Activated B cell treated with CpG ODN at 0.5 μM for 24 hours (primary cell): Measurements from ENCODE around the gene ZNF598. TPM values are rescaled to one million over a fixed set of nuclear protein-coding genes. Genes with fewer than 3 reads are reported as not detected.
"Not testable (repeated sequence)": the region's sequence is repeated elsewhere in the genome, so short reads cannot be mapped to it uniquely, and the experiment has no call there.

Experiments
- ATAC-seq: fragments of 200-7000 bp; cut with Tn5 transposase; one replicate; pipeline ENCODE4 v1.10.0; 2021; ENCODE audit warnings: low read depth, mild to moderate bottlenecking, moderate library complexity
- CTCF ChIA-PET: fragments of 350-600 bp; sonication (Branson Sonifier 250); formaldehyde crosslinking; loops from one replicate; lab custom pipeline; 2021; ENCODE audit warnings: antibody characterized with exemption; lab: Charles Lee
- POLR2A ChIA-PET: fragments of 350-600 bp; sonication (Branson Sonifier 250); formaldehyde crosslinking; loops from one replicate; lab custom pipeline; 2021; ENCODE audit warnings: antibody characterized with exemption; lab: Charles Lee
- DNase-seq: peaks from one replicate; pipeline ENCODE4 v3.0.0; 2022
- H3K27ac Mint-ChIP-seq: one replicate; pipeline ENCODE4 v1.8.0; 2020; ENCODE audit warnings: mixed read lengths
- H3K27me3 Mint-ChIP-seq: one replicate; pipeline ENCODE4 v1.8.0; 2021; ENCODE audit warnings: mixed read lengths
- H3K36me3 Mint-ChIP-seq: one replicate; pipeline ENCODE4 v1.8.0; 2021; ENCODE audit warnings: low read depth, mixed read lengths
- H3K4me1 Mint-ChIP-seq: one replicate; pipeline ENCODE4 v1.8.0; 2021; ENCODE audit warnings: mixed read lengths
- H3K4me3 Mint-ChIP-seq: one replicate; pipeline ENCODE4 v1.8.0; 2020; ENCODE audit warnings: mild to moderate bottlenecking, mixed read lengths
- H3K9me3 Mint-ChIP-seq: one replicate; pipeline ENCODE4 v1.8.0; 2020; ENCODE audit warnings: mixed read lengths
- intact Hi-C: fragments of 100-400 bp; cut with micrococcal nuclease; formaldehyde crosslinking; loops from one replicate; pipeline ENCODE4 v1.15.1; 2024
- total RNA-seq: library from RNA; stranded (reverse); gene quantifications from 2 replicates; pipeline ENCODE4 v1.2.3, GENCODE V29; 2022
- TF ChIP-seq, protein P1 (sequence below): fragments of 200-600 bp; IDR thresholded peaks from one replicate; pipeline ENCODE4 v1.8.0; 2022; ENCODE audit warnings: antibody characterized with exemption, mild to moderate bottlenecking

ZNF598 gene
- total RNA-seq, 1 donor from 2014 or later, result 59.3 TPM

DNA sequence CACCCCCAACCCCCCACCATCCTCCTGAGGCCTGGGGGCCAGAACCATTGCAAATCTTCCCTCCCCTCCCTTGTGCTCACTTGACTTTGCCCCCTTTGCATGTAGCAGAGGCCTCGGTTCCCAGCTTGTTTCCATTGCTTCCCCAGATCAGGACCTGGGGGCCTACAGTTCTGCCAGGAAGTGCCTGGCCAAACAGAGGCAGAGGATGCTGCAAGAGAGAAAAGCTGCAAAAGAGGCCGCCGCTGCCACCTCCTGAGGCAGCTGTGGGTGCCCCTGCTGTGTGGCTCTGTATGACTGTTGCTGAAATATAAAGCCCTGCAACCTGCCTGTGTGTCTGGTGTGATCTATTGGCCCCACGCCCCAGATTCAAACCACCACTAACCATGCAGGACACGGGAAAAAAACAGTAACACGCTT lies 48.0 kb downstream of the ZNF598 start:
- Mint-ChIP-seq H3K27ac (no peak overlapping the region), H3K4me3 (peak overlapping the region; percentile 48), H3K4me1 (peaks cover 55% of the 10 kb centered on the region), H3K36me3 (peaks cover 45% of the 10 kb centered on the region), H3K27me3 (no peaks in the 10 kb centered on the region), H3K9me3 (no peaks in the 10 kb centered on the region)
- TF ChIP-seq, protein P1, sequence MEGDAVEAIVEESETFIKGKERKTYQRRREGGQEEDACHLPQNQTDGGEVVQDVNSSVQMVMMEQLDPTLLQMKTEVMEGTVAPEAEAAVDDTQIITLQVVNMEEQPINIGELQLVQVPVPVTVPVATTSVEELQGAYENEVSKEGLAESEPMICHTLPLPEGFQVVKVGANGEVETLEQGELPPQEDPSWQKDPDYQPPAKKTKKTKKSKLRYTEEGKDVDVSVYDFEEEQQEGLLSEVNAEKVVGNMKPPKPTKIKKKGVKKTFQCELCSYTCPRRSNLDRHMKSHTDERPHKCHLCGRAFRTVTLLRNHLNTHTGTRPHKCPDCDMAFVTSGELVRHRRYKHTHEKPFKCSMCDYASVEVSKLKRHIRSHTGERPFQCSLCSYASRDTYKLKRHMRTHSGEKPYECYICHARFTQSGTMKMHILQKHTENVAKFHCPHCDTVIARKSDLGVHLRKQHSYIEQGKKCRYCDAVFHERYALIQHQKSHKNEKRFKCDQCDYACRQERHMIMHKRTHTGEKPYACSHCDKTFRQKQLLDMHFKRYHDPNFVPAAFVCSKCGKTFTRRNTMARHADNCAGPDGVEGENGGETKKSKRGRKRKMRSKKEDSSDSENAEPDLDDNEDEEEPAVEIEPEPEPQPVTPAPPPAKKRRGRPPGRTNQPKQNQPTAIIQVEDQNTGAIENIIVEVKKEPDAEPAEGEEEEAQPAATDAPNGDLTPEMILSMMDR, result no peak
- no peak for ATAC-seq
- no peak for DNase-seq
- CTCF ChIA-PET, result no interaction called here
- intact Hi-C loops, result loop anchor here (5.0 to 10.0 kb wide), 2 partner anchors 306 to 1193 kb away; partner anchors contain the start of gene RNPS1
- POLR2A ChIA-PET, result interaction anchor here (0.6 to 9.7 kb wide), 6 partner anchors 10 to 1560 kb away, joined by 3 to 351 read pairs (median 4); partner anchors contain the start of genes DECR2, GFER, MSRB1 and NOXO1

DNA sequence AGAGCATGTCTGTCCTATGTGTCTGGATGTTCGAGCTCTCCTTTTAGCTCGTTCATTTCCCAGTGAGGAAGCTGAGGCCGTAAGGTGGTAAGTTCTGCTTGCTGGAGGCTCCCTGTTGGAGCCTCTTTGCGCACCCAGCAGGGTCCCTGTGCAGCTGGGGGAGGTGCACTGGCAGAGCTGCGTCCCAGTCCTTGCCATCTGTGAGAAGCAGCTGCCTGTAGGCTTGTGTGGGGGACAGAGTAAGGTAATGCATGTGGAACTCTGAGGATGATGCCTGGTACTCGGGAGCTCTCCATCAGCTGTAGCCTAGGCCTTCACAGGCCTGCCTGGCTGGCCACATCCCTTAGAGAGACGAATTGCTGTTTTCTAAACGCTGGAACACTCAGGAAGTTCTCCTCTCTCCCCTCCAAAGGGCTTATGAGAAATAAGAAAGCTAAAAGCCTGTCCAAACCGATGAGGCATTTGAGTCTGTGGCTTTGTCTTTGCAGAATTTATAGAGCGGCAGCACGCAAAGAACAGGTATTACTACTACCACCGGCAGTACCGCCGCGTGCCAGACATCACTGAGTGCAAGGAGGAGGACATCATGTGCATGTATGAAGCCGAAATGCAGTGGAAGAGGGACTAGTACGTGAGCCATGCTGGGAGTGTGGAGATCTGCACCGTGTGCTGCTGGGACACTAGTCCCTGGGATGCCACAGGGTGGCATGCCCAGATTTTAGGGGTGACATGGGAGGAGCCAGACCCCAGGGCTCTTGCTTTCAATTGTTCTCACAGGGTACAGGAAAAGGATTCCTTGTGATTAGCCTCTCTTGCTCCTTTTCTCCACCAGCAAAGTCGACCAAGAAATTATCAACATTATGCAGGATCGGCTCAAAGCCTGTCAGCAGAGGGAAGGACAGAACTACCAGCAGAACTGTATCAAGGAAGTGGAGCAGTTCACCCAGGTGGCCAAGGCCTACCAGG lies 48.7 kb downstream of the ZNF598 start:
- Mint-ChIP-seq H3K4me3 (peak overlapping the region; percentile 91), H3K4me1 (peaks cover 55% of the 10 kb centered on the region), H3K9me3 (no peaks in the 10 kb centered on the region), H3K27me3 (no peaks in the 10 kb centered on the region), H3K27ac (peak overlapping the region; percentile 86), H3K36me3 (peaks cover 45% of the 10 kb centered on the region)
- intact Hi-C loops, result loop anchor here (5.0 to 10.0 kb wide), 2 partner anchors 306 to 1194 kb away; partner anchors contain the start of gene RNPS1
- ChIA-PET CTCF (no interaction called here), POLR2A (interaction anchor here (0.5 to 9.7 kb wide), 13 partner anchors 8 to 1198 kb away, joined by 3 to 351 read pairs (median 5); partner anchors contain the start of genes ECI1, GFER, MSRB1 and NOXO1)
- DNase-seq, result peak; percentile 25
- TF ChIP-seq, protein P1, result no peak
- ATAC-seq, result no peak

DNA sequence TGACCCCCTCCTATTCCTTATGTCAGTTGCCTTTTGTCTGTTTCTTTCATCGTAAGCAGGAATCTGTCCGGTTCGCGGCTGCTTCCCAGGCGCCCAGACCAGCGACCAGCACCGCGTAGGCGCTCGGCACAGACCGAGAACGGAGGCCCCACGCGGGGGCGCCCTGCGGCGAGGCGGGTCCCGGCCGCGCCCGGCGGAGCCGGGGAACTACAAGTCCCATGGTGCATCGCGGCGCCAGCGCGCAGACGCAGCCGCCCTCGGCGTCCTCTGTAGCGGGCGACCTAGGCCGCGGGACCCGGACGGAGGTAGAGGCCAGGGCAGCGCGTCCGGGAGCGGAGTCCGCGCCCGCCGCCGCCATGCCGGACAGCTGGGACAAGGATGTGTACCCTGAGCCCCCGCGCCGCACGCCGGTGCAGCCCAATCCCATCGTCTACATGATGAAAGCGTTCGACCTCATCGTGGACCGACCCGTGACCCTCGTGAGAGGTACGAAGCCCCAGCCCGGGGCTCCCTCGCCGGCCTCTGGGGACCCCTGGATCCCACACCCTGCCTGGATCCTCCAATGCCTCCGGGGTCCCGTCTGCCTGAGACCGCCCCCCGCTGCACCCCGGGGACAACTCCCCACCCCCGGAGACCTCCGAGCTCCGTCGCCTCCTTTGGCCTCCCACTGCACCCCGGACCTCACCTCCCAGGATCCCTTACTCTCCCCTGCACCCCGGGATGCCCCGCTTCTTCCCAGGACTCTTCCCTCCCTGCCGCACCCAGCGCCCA lies 50.2 kb downstream of the ZNF598 start, which contains the start of gene NDUFB10:
Gene NDUFB10, plus strand, starts transcription at position 270 of the 771 bp plus-strand sequence. Its CDS starts 87 bp downstream, at position 357.
- Mint-ChIP-seq H3K36me3 (peaks cover 40% of the 10 kb centered on the region), H3K4me1 (peaks cover 49% of the 10 kb centered on the region), H3K27me3 (no peaks in the 10 kb centered on the region), H3K27ac (peak within 1 kb of the TSS; percentile 86), H3K9me3 (no peaks in the 10 kb centered on the region), H3K4me3 (peak within 1 kb of the TSS; percentile 91)
- ATAC-seq (peak; percentile 86), DNase-seq (peak; percentile 96)
- ChIA-PET POLR2A (interaction anchor here (0.9 to 9.7 kb wide), 7 partner anchors 12 to 908 kb away, joined by 3 to 351 read pairs (median 13); partner anchors contain the start of genes GFER, MSRB1, NOXO1 and SYNGR3), CTCF (no interaction called here)
- intact Hi-C loops, result loop anchor here (1.0 to 10.0 kb wide), 5 partner anchors 16 to 1195 kb away; partner anchors contain the start of genes MSRB1, NTHL1, RNPS1 and TSC2
- TF ChIP-seq, protein P1, result no peak

DNA sequence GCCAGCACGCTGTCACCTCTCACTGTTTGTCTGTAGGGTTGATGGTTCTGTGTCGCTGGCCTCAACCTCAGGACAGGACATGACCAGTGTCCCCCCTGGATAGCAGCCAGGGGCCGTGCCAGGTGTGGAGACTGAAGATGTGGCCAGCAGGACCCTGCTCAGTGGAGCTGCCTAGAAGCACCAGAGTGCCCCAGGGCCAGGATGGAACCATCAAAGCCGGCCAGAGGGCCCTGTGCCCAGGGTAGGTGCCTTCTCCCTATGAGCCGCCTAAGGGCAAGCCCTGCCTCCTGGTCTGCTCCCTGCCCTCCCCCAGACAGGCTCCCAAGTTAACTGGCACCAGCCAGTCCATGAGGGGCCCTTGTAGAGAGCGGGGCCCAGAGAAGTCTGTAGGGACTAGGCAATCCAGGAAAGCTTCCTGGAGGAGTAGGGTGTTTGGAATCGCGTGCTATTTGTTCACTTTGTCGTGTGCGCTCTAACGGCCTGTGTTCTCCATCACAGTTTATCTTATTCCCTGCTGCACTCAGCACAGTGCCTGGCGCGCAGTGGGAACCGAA lies 50.8 kb downstream of the ZNF598 start:
- TF ChIP-seq, protein P1, result no peak
- peaks cover 35% of the 10 kb centered on the region for H3K36me3 Mint-ChIP-seq
- ChIA-PET CTCF (no interaction called here), POLR2A (interaction anchor here (2.3 to 9.7 kb wide), 4 partner anchors 13 to 196 kb away, joined by 13 to 351 read pairs (median 38); partner anchors contain the start of genes GFER, MSRB1, NOXO1 and SYNGR3)
- H3K4me1 Mint-ChIP-seq, result peaks cover 44% of the 10 kb centered on the region
- no peak overlapping the region for H3K27ac Mint-ChIP-seq
- no peaks in the 10 kb centered on the region for H3K9me3 Mint-ChIP-seq
- no peaks in the 10 kb centered on the region for H3K27me3 Mint-ChIP-seq
- H3K4me3 Mint-ChIP-seq, result peak overlapping the region; percentile 67
- ATAC-seq (peak; percentile 1), DNase-seq (no peak)
- intact Hi-C loops, result loop anchor here (1.0 kb wide), 3 partner anchors 15 to 182 kb away; partner anchors contain the start of genes MSRB1, NTHL1 and TSC2

DNA sequence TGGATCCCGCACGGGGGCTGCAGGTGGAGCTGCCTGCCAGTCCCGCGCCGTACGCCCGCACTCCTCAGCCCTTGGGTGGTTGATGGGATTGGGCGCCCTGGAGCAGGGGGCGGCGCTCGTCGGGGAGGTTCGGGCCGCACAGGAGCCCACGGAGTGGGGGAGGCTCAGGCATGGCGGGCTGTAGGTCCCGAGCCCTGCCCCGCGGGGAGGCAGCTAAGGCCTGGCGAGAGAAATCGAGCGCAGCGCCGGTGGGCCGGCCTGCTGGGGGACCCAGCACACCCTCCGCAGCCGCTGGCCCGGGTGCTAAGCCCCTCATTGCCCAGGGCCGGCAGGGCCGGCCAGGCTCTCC lies 51.5 kb downstream of the ZNF598 start:
- H3K27ac Mint-ChIP-seq, H3K4me3 Mint-ChIP-seq, H3K9me3 Mint-ChIP-seq, ATAC-seq, DNase-seq, H3K27me3 Mint-ChIP-seq, intact Hi-C loops: not testable (repeated sequence)
- POLR2A ChIA-PET, result interaction anchor here (1.1 to 9.7 kb wide), 4 partner anchors 13 to 247 kb away, joined by 3 to 351 read pairs (median 4); partner anchors contain the start of genes GFER, MLST8, MSRB1 and NOXO1
- H3K36me3 Mint-ChIP-seq, result peaks cover 28% of the 10 kb centered on the region
- CTCF ChIA-PET, result interaction anchor here (1.3 kb wide), 1 partner anchor 15 kb away, joined by 3 read pairs; no protein-coding TSS in a partner anchor
- peaks cover 38% of the 10 kb centered on the region for H3K4me1 Mint-ChIP-seq

DNA sequence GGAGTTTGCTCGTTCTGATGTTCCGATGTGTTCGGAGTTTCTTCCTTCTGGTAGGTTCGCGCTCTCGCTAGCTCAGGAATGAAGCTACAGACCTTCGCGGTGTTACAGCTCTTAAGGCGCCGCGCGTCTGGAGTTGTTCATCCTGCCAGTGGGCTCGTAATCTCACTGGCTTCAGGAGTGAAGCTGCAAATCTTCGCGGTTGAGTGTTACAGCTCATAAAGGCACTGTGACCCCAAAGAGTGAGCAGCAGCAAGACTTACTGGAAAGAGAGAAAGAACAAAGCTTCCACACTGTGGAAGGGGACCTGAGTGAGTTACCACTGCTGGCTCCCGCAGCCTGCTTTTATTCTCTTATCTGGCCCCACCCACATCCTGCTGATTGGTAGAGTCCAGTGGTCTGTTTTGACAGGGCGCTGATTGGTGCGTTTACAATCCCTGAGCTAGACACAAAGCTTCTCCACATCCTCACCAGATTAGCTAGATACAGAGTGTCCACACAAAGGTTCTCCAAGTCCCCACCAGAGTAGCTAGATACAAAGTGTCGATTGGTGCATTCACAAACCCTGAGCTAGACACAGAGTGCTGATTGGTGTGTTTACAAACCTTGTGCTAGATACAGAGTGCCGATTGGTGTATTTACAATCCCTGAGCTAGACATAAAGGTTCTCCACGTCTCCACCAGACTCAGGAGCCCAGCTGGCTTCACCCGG lies 52.0 kb downstream of the ZNF598 start:
- H3K27ac Mint-ChIP-seq, intact Hi-C loops, H3K9me3 Mint-ChIP-seq, H3K4me3 Mint-ChIP-seq, DNase-seq, H3K27me3 Mint-ChIP-seq, ATAC-seq: not testable (repeated sequence)
- POLR2A ChIA-PET, result interaction anchor here (1.1 to 9.7 kb wide), 4 partner anchors 14 to 248 kb away, joined by 3 to 351 read pairs (median 4); partner anchors contain the start of genes GFER, MLST8, MSRB1 and NOXO1
- CTCF ChIA-PET, result interaction anchor here (1.3 kb wide), 1 partner anchor 14 kb away, joined by 3 read pairs; no protein-coding TSS in a partner anchor
- peaks cover 23% of the 10 kb centered on the region for H3K36me3 Mint-ChIP-seq
- H3K4me1 Mint-ChIP-seq, result peaks cover 33% of the 10 kb centered on the region
